HG03060 (cell line): ENCODE results near the gene PSMG4.

Experiments
- ATAC-seq: cut with Tn5 transposase; IDR thresholded peaks from one replicate; pipeline ENCODE4 v1.9.1; 2021; ENCODE audit warnings: low read depth, moderate number of reproducible peaks; ENCODE audit not compliant: unreplicated experiment

Gene PSMG4

DNA sequence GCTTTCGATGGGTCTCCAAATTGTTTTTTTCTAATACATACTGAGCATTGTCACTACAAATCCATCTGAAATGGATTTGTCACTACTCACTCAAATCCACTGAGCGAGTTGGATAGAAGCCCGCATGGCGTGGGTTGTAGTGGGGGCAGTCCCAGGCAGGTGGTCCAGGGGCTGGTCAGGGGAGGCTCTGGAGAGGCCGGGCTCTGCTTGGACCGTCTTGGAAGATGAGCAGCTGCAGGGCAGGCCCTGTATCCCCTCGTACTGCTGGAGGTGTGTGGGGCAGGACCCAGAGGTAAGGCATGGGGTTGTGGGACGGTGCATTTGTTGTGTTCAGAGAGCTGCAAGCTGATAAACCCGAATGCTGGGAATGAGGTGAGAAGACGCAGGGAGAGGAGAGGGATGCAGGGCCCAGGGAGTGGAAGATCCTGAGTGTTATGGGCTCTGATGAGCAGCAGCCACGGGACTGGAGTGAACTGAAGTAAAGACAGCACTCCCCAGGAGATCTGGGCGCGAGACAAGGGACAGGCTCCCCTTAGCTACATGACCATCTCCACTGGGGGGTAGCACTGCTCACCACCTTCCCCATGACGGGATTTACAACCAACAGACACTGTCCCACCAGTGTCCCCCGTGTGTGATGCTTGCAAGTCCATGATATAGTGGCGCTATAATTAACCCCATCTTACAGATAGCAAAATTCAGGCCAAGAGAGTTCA lies 45.9 kb downstream of the PSMG4 start:
- no peak for ATAC-seq

DNA sequence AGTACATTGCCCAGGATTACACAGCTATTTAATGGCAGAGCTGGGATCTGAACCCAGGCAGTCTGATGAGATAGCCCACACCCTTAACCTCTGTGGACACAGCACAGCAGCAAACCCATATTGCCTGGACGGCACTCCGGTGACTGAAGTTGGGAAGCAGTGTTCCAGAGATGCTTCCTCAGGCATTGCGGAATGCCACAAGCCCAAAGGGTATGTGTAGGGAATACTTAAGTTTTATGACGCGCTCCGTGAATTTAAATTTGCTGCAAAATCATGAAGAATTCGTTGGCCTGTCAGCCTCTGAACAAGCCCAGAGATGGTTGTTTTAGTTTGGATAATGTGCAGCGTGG lies 46.4 kb downstream of the PSMG4 start:
- no peak for ATAC-seq

DNA sequence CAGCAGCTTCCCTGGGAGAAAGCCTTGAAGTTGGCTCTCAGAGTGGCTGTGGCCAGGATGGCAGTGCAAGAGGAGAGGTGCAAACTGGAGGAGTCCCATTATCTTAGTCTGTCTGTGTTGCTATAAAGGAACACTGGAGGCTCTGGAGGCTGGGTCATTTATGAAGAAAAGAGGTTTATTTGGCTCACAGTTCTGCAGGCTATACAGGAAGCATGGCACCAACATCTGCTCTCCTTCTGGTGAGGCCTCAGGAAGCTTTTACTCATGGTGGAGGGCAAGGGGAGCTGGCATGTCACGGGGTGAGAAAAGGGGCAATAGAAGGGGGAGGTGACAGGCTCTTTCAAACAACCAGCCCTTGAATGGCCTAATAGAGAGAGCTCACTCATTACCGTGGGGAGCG lies 47.1 kb downstream of the PSMG4 start:
- no peak for ATAC-seq

DNA sequence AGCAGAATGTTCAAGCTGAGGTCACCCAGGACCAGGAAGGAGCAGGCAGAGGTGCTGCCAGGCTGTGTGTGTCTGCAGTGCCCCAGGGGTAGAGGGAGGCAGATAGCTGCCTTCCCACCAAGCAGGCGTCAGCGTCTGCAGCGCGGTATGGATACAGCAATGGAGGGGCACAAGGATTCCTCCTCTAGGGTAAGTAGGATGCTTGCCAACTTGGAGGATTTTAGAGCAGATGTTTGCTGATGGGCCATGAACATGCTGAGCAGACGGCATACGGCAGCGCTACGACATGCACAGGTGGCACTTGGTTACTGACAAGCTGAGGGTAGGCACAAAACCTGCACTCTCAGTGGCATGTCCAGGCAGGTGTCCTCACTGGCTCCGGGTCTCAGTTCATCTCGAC lies 48.1 kb downstream of the PSMG4 start:
- no peak for ATAC-seq

- ATAC-seq, result no peak
Observed at GRCh38 chr6:3307436-3307835, 48.7 kb downstream of the PSMG4 start.

DNA sequence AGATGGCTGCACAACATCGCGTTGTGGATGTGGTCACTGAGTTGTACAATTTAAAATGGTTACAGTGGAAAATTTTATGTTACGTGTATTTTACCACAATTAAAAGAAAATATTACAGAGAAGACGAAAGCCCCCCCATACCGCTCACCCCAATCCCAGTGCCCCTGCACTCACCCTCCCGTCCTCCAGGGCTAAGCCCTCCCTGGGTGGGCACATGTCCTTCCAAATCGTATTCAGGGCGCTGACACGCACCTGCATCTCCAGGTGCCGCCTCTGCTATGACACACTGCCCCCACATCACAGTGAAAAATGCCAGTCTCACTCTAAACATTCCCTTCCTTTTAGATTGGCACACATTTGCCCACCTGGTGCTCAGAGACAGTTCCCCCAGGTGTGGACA lies 49.4 kb downstream of the PSMG4 start:
- ATAC-seq, result no peak

DNA sequence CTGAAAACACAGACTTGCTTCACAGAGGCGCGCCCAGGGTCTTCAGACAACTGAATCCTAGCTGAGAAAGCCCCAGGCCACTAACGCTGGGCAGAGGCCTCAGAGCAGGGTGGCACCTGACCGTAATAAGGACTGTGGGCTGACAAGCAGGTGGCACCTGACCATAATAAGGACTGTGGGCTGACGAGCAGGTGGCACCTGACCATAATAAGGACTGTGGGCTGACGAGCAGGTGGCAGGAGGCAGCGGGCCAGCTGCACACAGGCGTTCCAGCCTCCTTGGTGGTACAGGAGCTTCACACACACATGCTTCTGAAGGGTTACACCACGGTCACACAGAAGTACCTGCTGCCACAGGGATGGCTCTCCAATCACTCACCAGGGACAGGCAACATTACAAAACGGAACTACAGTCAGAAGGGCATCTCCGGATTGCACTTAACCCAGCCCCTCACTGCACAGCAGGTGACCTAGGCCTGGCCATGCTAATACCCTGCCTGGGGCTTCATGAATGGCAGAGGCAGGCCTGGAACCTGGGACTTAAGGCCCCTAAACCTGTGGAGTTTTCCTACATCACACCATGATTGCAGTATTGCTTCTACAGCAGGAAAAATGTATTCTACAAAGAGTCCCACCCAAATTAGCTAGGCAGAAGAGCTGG lies 50.8 kb downstream of the PSMG4 start:
- no peak for ATAC-seq

- ATAC-seq, result no peak
Observed at GRCh38 chr6:3310051-3310448, 51.3 kb downstream of the PSMG4 start.

- no peak for ATAC-seq
Observed at GRCh38 chr6:3310703-3311102, 52.0 kb downstream of the PSMG4 start.

GRCh38 chr6:3311826-3312225 lies 53.1 kb downstream of the PSMG4 start:
- no peak for ATAC-seq

DNA sequence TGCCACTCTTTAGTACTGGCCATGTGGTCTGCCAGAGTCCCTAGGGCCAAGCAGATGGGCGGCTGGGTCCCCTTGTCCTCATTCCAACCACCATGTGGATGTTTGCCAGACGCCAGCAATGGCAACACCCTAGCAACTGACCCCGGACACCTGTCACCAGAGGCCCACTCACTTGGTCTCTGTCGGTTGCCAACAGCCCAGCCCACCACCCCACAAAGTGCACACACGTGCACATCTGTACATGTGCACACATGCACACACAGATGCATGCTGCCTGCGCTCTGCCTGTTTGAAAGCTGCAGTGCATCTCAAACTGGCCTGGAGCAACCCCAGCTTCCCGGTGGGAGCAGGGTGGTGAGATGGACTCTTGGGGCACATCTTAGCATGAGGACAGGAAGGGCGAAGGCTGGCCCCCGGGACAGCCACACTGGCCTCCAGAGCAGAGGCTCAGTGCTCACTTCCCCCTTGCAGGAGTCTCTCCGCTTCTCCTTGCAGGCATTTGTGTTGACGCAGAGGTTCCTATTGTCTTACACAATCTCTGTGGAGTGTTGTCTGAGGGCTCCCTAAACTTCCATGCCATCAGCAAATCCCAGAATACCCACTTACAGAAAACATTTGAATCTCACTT lies 54.0 kb downstream of the PSMG4 start:
- no peak for ATAC-seq

DNA sequence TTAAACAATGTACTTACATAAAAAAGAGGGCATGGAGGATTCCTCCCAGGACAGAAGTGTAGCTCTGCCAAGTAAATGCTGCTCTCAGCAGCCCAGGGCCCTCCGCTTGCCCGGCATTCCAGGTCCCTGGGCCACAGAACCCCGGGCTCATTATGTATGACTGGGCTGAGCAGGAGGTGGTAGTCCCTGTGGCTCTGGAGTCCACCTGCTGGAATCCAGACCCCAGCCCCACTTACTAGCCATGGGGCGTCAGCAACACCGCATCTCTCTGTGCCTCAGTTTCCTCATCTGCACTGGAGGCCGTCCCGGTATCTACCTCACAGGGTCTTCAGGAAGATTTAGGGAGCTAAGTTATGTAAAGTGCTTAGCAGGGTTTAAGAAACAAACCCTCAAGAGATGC lies 55.4 kb downstream of the PSMG4 start:
- no peak for ATAC-seq

- no peak for ATAC-seq
Observed at GRCh38 chr6:3314621-3315467, 56.1 kb downstream of the PSMG4 start.

- no peak for ATAC-seq
Observed at GRCh38 chr6:3315841-3316240, 57.1 kb downstream of the PSMG4 start.

DNA sequence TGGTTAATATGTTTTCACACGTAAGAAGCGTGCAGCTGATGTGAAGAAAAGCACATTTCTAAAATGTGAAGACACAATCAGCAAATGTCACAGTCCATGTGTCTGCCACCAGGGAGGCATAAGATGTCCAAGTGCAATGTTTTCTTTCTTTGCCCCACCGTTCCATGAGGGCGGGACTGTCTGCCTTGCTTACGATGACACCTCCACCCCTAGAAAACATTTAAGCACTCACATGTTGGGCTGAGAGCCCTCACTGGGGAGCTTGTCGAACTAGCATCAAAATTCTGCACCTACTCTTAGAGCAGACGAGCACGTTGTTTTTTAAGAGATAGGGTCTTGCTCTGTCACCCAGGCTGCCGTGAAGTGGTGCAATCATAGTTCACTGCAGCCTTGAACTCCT lies 57.6 kb downstream of the PSMG4 start:
- ATAC-seq, result no peak

DNA sequence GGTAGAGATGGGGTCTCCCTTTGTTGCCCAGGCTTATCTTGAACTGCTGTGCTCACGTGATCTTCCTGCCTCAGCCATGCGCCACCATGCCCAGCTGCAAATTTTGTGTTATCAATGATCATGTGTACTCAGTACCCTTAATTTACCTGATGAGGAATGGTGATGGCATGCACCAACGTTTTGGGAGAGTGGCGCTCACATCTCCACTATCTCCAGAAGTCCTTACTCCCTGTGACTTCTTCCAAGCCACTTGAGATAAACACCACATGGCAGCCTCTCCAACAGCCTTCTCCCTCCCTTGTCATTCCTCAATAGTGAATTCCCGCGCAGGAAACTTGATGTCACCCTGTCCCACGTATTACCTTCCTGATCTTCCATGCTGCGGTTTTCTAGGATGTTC lies 58.1 kb downstream of the PSMG4 start:
- no peak for ATAC-seq
